Breast epithelium (tissue), 4 donors: ENCODE data around the gene HIPK1. TPM values are rescaled to one million over a fixed set of nuclear protein-coding genes. Genes with fewer than 3 reads are reported as not detected.

Experiments
- DNase-seq, 2 donors: peaks; one replicate each; pipeline ENCODE4 v3.0.0-alpha.2; 2019; ENCODE audit warnings: low spot score in 2 of 2
- H3K27ac ChIP-seq, 2 donors: fragments of 200-600 bp; sonication (generic) in 1 of 2; one replicate each; pipeline ENCODE4 v1.5.1; 2016 to 2019; ENCODE audit warnings: mild to moderate bottlenecking in 1 of 2
- H3K27me3 ChIP-seq, 2 donors: fragments of 200-600 bp; sonication (generic) in 1 of 2; one replicate each; pipeline versions ENCODE4 v1.5.1 to v1.6.0; 2017 to 2019; ENCODE audit warnings: control low read depth in 1 of 2, mild to moderate bottlenecking in 1 of 2
- H3K36me3 ChIP-seq: fragments of 200-600 bp; one replicate; pipeline ENCODE4 v1.5.1; 2019
- H3K4me1 ChIP-seq, 2 donors: fragments of 200-600 bp; sonication (generic); one replicate each; pipeline ENCODE4 v1.5.1; 2016 to 2019; ENCODE audit warnings: control low read depth in 1 of 2
- H3K4me3 ChIP-seq, 3 donors: fragments of 200-600 bp; sonication (generic); 1 replicate in 2 of 3; 2 replicates in 1 of 3; pipeline ENCODE4 v1.5.1; 2016 to 2019; ENCODE audit warnings: mild to moderate bottlenecking in 3 of 3, moderate library complexity in 2 of 3
- H3K9me3 ChIP-seq, 2 donors: fragments of 200-600 bp; sonication (generic) in 1 of 2; one replicate each; pipeline ENCODE4 v1.5.1; 2016 to 2019; ENCODE audit warnings: control low read depth in 1 of 2
- CTCF ChIP-seq, 3 donors: fragments of 450-650 bp; IDR thresholded peaks; one replicate each; pipeline ENCODE4 v1.5.1; 2016 to 2017; ENCODE audit warnings: antibody characterized with exemption in 3 of 3, mild to moderate bottlenecking in 3 of 3, moderate library complexity in 3 of 3
- POLR2A ChIP-seq: fragments of 450-650 bp; IDR thresholded peaks from one replicate; pipeline ENCODE4 v1.6.1; 2016; ENCODE audit warnings: antibody characterized with exemption, mild to moderate bottlenecking, moderate library complexity
- POLR2AphosphoS5 ChIP-seq, 3 donors: sonication (generic); formaldehyde crosslinking; IDR thresholded peaks; one replicate each; pipeline ENCODE4 v1.6.1; 2017; ENCODE audit warnings: antibody characterized with exemption in 3 of 3
- intact Hi-C: fragments of 100-400 bp; cut with DNase I; formaldehyde crosslinking; loops from one replicate; pipeline ENCODE4 v1.15.1; 2023; ENCODE audit warnings: low total_unique reads
- total RNA-seq, 3 donors: library from RNA; depleted of rRNA; stranded (reverse); fragments of >200 nt; gene quantifications; one replicate each; pipeline ENCODE4 v1.1.0, GENCODE V29; 2016

Gene HIPK1
- total RNA-seq, 3 donors from 2014 or later, result 46.9 to 66.2 (median 57.8) TPM

DNA sequence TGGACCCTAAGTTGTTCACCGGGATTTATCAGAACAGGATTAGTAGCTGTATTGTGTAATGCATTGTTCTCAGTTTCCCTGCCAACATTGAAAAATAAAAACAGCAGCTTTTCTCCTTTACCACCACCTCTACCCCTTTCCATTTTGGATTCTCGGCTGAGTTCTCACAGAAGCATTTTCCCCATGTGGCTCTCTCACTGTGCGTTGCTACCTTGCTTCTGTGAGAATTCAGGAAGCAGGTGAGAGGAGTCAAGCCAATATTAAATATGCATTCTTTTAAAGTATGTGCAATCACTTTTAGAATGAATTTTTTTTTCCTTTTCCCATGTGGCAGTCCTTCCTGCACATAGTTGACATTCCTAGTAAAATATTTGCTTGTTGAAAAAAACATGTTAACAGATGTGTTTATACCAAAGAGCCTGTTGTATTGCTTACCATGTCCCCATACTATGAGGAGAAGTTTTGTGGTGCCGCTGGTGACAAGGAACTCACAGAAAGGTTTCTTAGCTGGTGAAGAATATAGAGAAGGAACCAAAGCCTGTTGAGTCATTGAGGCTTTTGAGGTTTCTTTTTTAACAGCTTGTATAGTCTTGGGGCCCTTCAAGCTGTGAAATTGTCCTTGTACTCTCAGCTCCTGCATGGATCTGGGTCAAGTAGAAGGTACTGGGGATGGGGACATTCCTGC lies 46.2 kb downstream of the HIPK1 start:
- DNase-seq, result no peak
- no peaks in the 10 kb centered on the region for H3K4me1 ChIP-seq
- peaks cover 7% of the 10 kb centered on the region for H3K36me3 ChIP-seq
- no peaks in the 10 kb centered on the region for H3K9me3 ChIP-seq
- no peak overlapping the region for H3K27ac ChIP-seq
- H3K4me3 ChIP-seq, result no peak overlapping the region
- intact Hi-C loops, result no loop called here
- TF ChIP-seq POLR2A (no peak), CTCF (IDR thresholded peaks at IDR 0.05) (no peak), POLR2AphosphoS5 (IDR thresholded peaks at IDR 0.05) (no peak)
- no peaks in the 10 kb centered on the region for H3K27me3 ChIP-seq

GRCh38 chr1:113976609-113977278 lies 47.6 kb downstream of the HIPK1 start:
- no peaks in the 10 kb centered on the region for H3K4me1 ChIP-seq
- peak in 1 of 3 donors; percentile 31 for TF ChIP-seq CTCF (IDR thresholded peaks at IDR 0.05)
- no peak for TF ChIP-seq POLR2A
- no peak for TF ChIP-seq POLR2AphosphoS5 (IDR thresholded peaks at IDR 0.05)
- H3K27ac ChIP-seq, result peak overlapping the region in 1 of 2 donors; percentile 40
- no peak for DNase-seq
- H3K27me3 ChIP-seq, result no peaks in the 10 kb centered on the region
- H3K36me3 ChIP-seq, result no peaks in the 10 kb centered on the region
- H3K9me3 ChIP-seq, result no peaks in the 10 kb centered on the region
- no peak overlapping the region for H3K4me3 ChIP-seq
- intact Hi-C loops, result no loop called here

DNA sequence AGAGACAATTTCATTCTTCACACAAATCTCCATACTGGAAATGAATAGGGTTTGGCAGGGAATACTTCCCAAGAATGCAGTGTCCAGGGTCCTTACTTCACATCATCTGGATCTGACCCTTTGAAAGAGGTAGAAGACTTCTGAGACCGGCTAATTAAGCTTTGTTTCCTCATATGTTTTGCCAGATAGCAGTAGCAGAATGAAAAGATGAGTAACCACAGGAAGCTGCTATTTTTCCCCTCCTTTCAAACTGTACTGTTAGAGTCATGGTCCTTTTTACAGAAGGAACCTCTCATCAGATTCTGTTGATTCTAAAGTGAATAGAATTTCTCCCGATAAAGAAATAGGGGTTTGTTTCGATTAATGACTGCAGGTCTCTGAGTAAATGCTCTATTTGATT lies 48.8 kb downstream of the HIPK1 start:
- TF ChIP-seq POLR2AphosphoS5 (IDR thresholded peaks at IDR 0.05) (no peak), POLR2A (no peak), CTCF (IDR thresholded peaks at IDR 0.05) (no peak)
- Histone ChIP-seq H3K27me3 (no peaks in the 10 kb centered on the region), H3K9me3 (no peaks in the 10 kb centered on the region), H3K4me1 (peaks cover 0 to 3% of the 10 kb centered on the region in 2 donors), H3K36me3 (no peaks in the 10 kb centered on the region), H3K27ac (no peak overlapping the region), H3K4me3 (no peak overlapping the region)
- DNase-seq, result no peak
- intact Hi-C loops, result no loop called here

DNA sequence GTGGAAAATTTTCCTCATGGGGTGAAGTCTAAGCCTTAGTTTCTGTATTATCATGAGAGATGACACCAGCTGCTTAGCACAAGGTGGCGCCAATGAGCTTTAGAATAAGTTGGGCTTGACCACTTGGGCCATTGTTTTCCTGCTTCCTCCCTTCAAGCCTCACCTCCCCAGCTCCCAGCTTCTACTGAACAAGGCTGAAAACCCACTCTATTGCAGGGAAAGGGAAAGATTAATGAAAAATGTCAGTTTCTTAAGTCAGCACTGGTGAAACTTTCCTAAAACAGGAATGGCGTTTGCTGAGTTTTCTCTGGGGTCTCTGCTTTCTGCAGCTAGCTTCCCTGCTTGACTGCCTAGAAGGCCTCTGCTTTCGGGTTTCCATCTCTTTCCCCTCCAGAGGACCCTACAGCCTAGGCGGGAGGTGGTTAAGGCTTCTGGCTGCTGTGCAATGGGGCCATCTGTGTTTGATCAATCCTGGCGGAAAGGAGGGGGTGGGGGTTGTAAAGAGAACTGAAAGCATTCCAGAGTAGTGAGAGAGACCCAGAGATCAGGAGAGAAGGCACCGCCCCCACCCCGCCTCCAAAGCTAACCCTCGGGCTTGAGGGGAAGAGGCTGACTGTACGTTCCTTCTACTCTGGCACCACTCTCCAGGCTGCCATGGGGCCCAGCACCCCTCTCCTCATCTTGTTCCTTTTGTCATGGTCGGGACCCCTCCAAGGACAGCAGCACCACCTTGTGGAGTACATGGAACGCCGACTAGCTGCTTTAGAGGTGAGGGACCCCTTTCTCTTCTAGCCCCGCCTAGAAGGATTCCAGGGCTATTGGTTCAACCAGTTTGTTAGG lies 50.0 kb downstream of the HIPK1 start, which contains the start of gene OLFML3:
Gene OLFML3, plus strand, starts transcription at position 612 of the 840 bp plus-strand sequence. Its CDS starts 43 bp downstream, at position 655.
- peak; percentile 65 to 70 for DNase-seq
- TF ChIP-seq POLR2AphosphoS5 (IDR thresholded peaks at IDR 0.05) (peak in 2 of 3 donors; percentile 40 to 50), CTCF (IDR thresholded peaks at IDR 0.05) (peak; percentile 49 to 86 (median 66)), POLR2A (no peak)
- H3K4me3 ChIP-seq, result peak within 1 kb of the TSS; percentile 44 to 61 (median 47)
- no peaks in the 10 kb centered on the region for H3K27me3 ChIP-seq
- peak within 1 kb of the TSS; percentile 61 to 92 for H3K27ac ChIP-seq
- intact Hi-C loops, result no loop called here
- H3K36me3 ChIP-seq, result no peaks in the 10 kb centered on the region
- H3K9me3 ChIP-seq, result no peaks in the 10 kb centered on the region
- peaks cover 5 to 9% of the 10 kb centered on the region in 2 donors for H3K4me1 ChIP-seq
